GM19467 (cell line): ENCODE measurements around the gene HAPLN1.
"Not testable (repeated sequence)": the region's sequence is repeated elsewhere in the genome, so short reads cannot be mapped to it uniquely, and the experiment has no call there.

ENCODE experiments used
- ATAC-seq: cut with Tn5 transposase; IDR thresholded peaks from one replicate; pipeline ENCODE4 v1.9.1; 2021; ENCODE audit warnings: mild to moderate bottlenecking, moderate library complexity; ENCODE audit not compliant: unreplicated experiment

Gene HAPLN1

GRCh38 chr5:83720836-83721537 is at the start of gene HAPLN1:
HAPLN1 (minus strand) TSS chr5:83720855; CDS start chr5:83673523, 47,332 bp downstream.
- no peak for ATAC-seq

GRCh38 chr5:83767409-83767992 is 46.8 kb upstream of the HAPLN1 start:
- ATAC-seq = no peak

DNA sequence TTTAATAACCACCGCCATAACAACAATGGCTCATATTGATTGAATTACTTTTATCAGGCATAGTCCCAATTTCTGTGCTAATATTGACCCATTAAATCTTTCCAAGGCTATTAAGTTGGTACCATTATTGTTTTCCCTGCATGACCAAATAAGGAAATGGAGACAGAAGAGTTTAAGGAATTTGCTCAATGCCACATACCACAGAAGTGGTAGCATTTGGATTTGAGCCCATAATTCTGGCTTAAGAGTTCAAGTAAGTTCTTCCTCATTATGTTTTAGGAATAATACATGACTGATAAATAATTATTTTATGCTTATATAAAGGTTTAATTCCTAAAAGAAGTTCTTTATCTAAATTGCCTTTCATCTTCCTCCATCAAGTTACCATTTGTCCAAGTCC is 43.4 kb upstream of the HAPLN1 start:
- ATAC-seq = no peak

DNA sequence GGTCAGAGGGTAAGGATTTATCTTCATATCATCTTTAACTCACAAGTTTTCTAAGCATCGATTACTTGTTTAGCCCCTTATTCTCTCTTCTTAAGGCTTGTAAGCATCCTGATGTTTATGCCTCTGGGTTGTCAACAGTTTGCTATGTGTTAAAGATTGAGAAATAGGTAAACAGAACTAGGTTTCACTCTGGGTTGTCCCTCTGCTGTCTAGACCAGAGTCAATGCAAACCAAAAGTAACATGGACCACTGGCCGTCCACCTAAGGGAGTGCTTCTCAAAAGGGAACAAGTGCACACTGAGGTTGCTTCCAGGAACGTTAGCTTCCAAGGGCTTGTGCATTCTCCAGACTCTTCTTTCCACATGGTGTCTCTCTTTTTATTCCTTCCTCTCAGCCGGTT is 39.9 kb upstream of the HAPLN1 start:
- no peak for ATAC-seq

GRCh38 chr5:83752700-83753099 is 32.0 kb upstream of the HAPLN1 start:
- ATAC-seq = no peak

GRCh38 chr5:83751201-83751600 is 30.5 kb upstream of the HAPLN1 start:
- ATAC-seq = no peak

GRCh38 chr5:83750749-83751148 is 30.1 kb upstream of the HAPLN1 start:
- no peak for ATAC-seq

- ATAC-seq = no peak
These were observed 25.2 kb upstream of the HAPLN1 start for GRCh38 chr5:83745816-83746215.

DNA sequence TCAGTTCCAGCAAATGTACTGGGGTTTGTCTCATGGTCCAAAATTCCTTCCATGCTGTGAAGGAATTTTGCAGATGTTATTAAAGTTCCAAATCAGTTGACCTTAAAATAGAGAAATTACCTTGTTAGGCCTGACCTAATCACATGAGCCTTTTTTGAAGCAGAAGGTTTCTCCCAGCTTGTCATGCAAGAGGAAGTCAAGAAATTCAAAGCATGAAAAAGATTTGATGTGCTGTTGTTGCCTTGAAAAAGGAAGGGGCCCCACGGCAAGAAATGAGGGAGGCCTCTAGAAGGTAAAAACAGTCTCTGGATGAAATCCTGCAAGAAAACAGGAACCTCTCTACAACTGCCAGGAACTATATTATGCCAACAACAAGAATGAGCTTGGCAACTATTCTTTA is 24.2 kb upstream of the HAPLN1 start:
- ATAC-seq = no peak

- ATAC-seq = no peak
These were observed 21.4 kb upstream of the HAPLN1 start for GRCh38 chr5:83742089-83742488.

- no peak for ATAC-seq
These were observed 20.9 kb upstream of the HAPLN1 start for GRCh38 chr5:83741571-83741970.

DNA sequence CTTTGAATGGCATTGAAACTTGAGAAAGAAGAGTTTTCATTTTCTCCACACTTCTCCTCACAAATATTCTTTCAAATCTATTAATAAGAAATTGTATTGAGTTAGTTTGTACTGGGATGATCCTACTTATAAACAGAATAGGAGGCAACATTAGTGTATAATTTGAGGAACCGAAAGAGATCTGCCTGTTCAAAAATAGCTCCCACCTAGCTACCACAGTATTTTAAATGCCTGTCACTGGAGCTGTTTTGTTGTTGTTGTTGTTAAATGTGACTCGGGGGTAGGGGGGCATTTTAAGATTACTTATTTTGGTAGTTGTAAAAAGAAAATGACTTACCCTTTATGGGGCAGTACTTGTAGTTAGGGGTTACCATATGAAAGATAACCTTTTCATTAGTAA is 20.1 kb upstream of the HAPLN1 start:
- ATAC-seq = peak; percentile 62

GRCh38 chr5:83736169-83736568 is 15.5 kb upstream of the HAPLN1 start:
- ATAC-seq = not testable (repeated sequence)

DNA sequence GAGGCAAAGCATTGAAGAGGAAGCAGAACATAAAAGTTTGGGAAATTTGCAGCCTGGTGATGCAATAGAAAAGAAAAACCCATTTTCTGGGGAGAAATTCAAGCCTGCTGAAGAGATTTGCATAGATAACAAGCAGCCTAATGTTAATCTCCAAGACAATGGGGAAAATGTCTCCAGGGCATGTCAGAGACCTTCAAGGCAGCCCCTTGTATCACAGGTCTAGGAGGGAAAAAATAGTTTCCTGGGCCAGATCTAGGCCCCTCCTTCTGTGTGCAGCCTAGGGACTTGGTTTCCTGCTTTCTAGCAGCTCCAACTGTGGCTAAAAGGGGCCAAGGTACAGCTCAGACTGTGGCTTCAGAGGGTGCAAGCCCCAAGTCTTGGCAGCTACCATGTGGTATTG is 14.4 kb upstream of the HAPLN1 start:
- not testable (repeated sequence) for ATAC-seq

- ATAC-seq = no peak
These were observed 11.0 kb upstream of the HAPLN1 start for GRCh38 chr5:83731638-83732037.

DNA sequence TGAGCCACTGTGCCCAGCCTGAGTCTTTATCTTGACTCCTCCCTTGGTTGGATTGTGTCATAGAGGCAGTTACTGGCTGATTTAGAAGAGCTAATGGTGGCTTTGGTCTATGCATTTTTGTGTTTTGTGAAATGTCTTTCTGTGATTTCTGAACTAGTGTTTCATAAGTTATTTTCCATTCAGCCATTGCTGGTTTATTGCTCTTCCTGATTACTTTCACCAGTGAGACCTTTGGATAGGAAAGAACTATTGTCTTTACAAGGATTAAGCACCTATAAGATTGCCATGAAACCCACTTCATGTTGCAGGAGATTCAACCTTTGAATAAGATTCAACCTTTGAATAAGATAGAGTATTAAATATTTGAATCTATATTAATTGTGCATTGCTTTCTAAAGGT is 8.7 kb upstream of the HAPLN1 start:
- ATAC-seq = no peak

DNA sequence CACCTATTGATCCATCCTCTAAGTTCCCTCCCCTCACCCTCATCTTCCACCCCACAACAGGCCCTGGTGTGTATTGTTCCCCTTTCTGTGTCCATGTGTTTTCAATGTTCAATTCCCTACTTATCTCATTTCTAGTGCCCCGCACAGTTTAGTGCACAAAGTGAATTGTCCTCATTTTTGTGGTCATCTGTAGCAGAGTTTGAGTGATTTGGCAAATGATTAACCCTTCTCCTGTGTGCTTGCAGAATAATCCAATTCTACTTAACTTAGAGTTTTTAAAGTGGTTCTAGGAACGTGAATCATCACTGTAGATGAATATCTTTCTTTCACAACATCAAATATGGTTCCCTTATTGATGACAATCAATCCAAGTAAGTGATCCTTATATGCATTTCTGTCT is 6.3 kb upstream of the HAPLN1 start:
- ATAC-seq = no peak

GRCh38 chr5:83724935-83725334 is 4.3 kb upstream of the HAPLN1 start:
- ATAC-seq = no peak

DNA sequence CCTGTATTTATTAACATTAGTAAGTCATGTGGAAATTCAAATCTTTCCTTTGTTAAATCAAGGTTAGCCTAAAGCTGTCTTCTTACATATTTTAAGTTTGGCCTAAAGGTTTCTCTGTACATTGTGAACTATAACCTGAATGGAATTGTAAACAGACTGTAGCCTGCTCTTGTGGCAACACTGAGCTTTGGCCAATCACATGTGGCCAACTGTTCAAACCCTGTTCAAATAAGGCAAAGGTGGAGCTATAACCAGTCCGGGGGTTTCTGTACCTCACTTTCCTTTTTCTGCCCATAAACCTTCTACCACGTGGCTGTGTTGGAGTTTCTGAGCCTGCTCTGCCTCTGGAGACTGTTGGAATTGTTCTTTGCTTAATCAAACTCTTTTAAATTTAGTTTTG is 3.3 kb upstream of the HAPLN1 start:
- ATAC-seq = no peak

DNA sequence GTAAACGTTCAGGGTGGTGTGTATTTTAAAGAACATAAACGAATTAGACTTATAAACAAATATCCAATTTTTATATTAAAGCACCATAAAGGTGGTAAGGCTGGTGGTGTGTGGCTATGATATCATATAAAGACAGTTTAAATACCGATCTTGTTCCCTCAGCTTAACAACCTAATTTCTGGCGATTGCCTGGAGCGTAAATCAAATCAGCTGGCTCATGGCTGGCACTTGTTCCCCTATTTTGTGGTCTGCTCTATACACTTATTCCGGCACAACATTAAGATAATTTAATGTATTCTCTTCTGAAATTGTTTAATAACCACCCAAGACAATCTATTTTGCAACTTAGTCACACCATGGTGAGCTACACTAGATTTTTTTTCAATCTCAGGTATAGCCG is 2.4 kb upstream of the HAPLN1 start:
- no peak for ATAC-seq

- no peak for ATAC-seq
These were observed 1.6 kb upstream of the HAPLN1 start for GRCh38 chr5:83721953-83722901.
